ENCODE results near the gene TPCN2.
"Not testable (repeated sequence)": the region's sequence is repeated elsewhere in the genome, so short reads cannot be mapped to it uniquely, and the experiment has no call there.

Gene TPCN2

GRCh38 chr11:69134957-69135356 is 86.2 kb downstream of the TPCN2 start:
- TF ChIP-seq CTCF (IDR thresholded peaks at IDR 0.05), result no peak
- Histone ChIP-seq H3K27me3 (no peaks in the 10 kb centered on the region), H3K9me3 (no peaks in the 10 kb centered on the region), H3K27ac (no peak overlapping the region), H3K36me3 (peaks cover 10 to 27% (median 12%) of the 10 kb centered on the region in 3 donors), H3K4me3 (no peak overlapping the region), H3K4me1 (peaks cover 6 to 17% (median 11%) of the 10 kb centered on the region in 4 donors)
- intact Hi-C loops (cut with DNase I; ENCODE audit: low total_unique reads), result no loop called here
- peak in 1 of 2 donors; percentile 45 for DNase-seq

GRCh38 chr11:69135420-69136363 is 87.0 kb downstream of the TPCN2 start:
- DNase-seq, result peak in 1 of 2 donors; percentile 37
- no peaks in the 10 kb centered on the region for H3K27me3 ChIP-seq
- no peaks in the 10 kb centered on the region for H3K9me3 ChIP-seq
- H3K4me1 ChIP-seq, result peaks cover 6 to 15% (median 10%) of the 10 kb centered on the region in 4 donors
- H3K4me3 ChIP-seq, result no peak overlapping the region
- intact Hi-C loops (cut with DNase I; ENCODE audit: low total_unique reads), result no loop called here
- H3K36me3 ChIP-seq, result peaks cover 10 to 27% (median 12%) of the 10 kb centered on the region in 3 donors
- H3K27ac ChIP-seq, result no peak overlapping the region
- TF ChIP-seq CTCF (IDR thresholded peaks at IDR 0.05), result no peak

- peaks cover 3 to 9% (median 5%) of the 10 kb centered on the region in 4 donors for H3K4me1 ChIP-seq
- DNase-seq, result peak in 1 of 2 donors; percentile 40
- intact Hi-C loops (cut with DNase I; ENCODE audit: low total_unique reads), result no loop called here
Observed at GRCh38 chr11:69136471-69136870, 87.7 kb downstream of the TPCN2 start.

GRCh38 chr11:69137151-69137844 is 88.6 kb downstream of the TPCN2 start:
- Histone ChIP-seq H3K9me3 (no peaks in the 10 kb centered on the region), H3K27ac (no peak overlapping the region), H3K27me3 (no peaks in the 10 kb centered on the region), H3K4me3 (no peak overlapping the region), H3K36me3 (peaks cover 10 to 27% (median 12%) of the 10 kb centered on the region in 3 donors), H3K4me1 (peaks cover 0 to under 1% (median 0%) of the 10 kb centered on the region in 4 donors)
- DNase-seq, result peak in 1 of 2 donors; percentile 46
- no peak for TF ChIP-seq CTCF (IDR thresholded peaks at IDR 0.05)
- intact Hi-C loops (cut with DNase I; ENCODE audit: low total_unique reads), result no loop called here

More at GRCh38 chr11:69136471-69136870, 87.7 kb downstream of the TPCN2 start:
- TF ChIP-seq CTCF (IDR thresholded peaks at IDR 0.05), result no peak
- Histone ChIP-seq H3K27ac (no peak overlapping the region), H3K27me3 (no peaks in the 10 kb centered on the region), H3K36me3 (peaks cover 10 to 27% (median 12%) of the 10 kb centered on the region in 3 donors), H3K4me3 (no peak overlapping the region), H3K9me3 (no peaks in the 10 kb centered on the region)

GRCh38 chr11:69138265-69138664 is 89.5 kb downstream of the TPCN2 start:
- no peak overlapping the region for H3K27ac ChIP-seq
- peaks cover 10 to 31% (median 12%) of the 10 kb centered on the region in 3 donors for H3K36me3 ChIP-seq
- H3K4me3 ChIP-seq, result no peak overlapping the region
- H3K9me3 ChIP-seq, result no peaks in the 10 kb centered on the region
- intact Hi-C loops (cut with DNase I; ENCODE audit: low total_unique reads), result no loop called here
- no peaks in the 10 kb centered on the region for H3K27me3 ChIP-seq
- DNase-seq, result peak in 1 of 2 donors; percentile 28
- no peak for TF ChIP-seq CTCF (IDR thresholded peaks at IDR 0.05)
- no peaks in the 10 kb centered on the region for H3K4me1 ChIP-seq

- intact Hi-C loops (cut with DNase I; ENCODE audit: low total_unique reads); H3K4me3 ChIP-seq; H3K27ac ChIP-seq; H3K4me1 ChIP-seq; H3K27me3 ChIP-seq; H3K9me3 ChIP-seq: not testable (repeated sequence)
- DNase-seq, result peak in 1 of 2 donors; percentile 12
- peaks cover 13 to 40% (median 14%) of the 10 kb centered on the region in 3 donors for H3K36me3 ChIP-seq
Observed at GRCh38 chr11:69140161-69140560, 91.4 kb downstream of the TPCN2 start.

Measured in tibial artery (tissue), 4 donors.